Spleen (tissue), 7 donors: Measurements from ENCODE around the gene KPRP.

Source experiments
- POLR2A ChIP-seq, 3 donors: fragments of 450-650 bp; IDR thresholded peaks; one replicate each; pipeline ENCODE4 v1.5.1; 2017; ENCODE audit warnings: antibody characterized with exemption in 3 of 3, mild to moderate bottlenecking in 1 of 3
- POLR2AphosphoS5 ChIP-seq, 3 donors: sonication (generic); formaldehyde crosslinking; IDR thresholded peaks; one replicate each; pipeline ENCODE4 v1.5.1; 2017; ENCODE audit warnings: antibody characterized with exemption in 3 of 3
- TF ChIP-seq, protein P1 (sequence below), 11 experiments: fragments of 200-600 bp in 7 of 11; fragments of 450-650 bp in 4 of 11; sonication (generic) in 4 of 11; IDR thresholded peaks in 8 of 11; conservative IDR thresholded peaks in 3 of 11; 1 replicate in 7 of 11; 2 replicates in 4 of 11; pipeline versions ENCODE4 v1.4.0 to v1.8.0; 2016 to 2021; ENCODE audit warnings: antibody characterized with exemption in 11 of 11, inconsistent platforms in 4 of 11, mild to moderate bottlenecking in 1 of 11
- donor health status: DM: no; HTN: no; CAD: no; lungs with moderate emphysema.
- donor health status: DM: no; HTN: no; CAD: no.
- donor health status: DM: no; HTN: no; CAD: no.

DNA sequence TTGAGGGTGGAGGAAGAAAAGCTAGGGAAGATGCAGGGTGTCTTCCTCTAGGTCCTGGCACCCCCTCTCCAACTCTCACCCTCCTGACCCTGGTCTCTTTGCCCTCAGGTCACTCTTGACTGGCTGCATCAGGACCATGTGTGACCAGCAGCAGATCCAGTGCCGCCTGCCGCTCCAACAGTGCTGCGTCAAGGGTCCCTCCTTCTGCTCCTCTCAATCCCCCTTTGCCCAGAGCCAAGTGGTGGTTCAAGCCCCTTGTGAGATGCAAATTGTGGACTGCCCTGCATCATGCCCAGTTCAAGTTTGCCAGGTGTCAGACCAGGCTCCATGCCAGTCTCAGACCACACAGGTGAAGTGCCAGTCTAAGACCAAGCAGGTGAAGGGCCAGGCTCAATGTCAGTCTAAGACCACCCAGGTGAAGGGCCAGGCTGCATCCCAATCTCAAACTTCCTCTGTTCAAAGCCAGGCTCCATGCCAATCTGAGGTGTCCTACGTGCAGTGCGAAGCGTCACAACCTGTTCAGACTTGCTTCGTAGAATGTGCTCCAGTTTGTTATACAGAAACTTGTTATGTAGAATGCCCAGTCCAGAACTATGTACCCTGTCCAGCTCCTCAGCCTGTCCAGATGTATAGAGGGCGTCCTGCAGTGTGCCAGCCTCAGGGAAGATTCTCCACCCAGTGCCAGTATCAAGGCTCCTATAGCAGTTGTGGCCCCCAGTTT is 1.8 kb downstream of the KPRP start:
- TF ChIP-seq, protein P1, sequence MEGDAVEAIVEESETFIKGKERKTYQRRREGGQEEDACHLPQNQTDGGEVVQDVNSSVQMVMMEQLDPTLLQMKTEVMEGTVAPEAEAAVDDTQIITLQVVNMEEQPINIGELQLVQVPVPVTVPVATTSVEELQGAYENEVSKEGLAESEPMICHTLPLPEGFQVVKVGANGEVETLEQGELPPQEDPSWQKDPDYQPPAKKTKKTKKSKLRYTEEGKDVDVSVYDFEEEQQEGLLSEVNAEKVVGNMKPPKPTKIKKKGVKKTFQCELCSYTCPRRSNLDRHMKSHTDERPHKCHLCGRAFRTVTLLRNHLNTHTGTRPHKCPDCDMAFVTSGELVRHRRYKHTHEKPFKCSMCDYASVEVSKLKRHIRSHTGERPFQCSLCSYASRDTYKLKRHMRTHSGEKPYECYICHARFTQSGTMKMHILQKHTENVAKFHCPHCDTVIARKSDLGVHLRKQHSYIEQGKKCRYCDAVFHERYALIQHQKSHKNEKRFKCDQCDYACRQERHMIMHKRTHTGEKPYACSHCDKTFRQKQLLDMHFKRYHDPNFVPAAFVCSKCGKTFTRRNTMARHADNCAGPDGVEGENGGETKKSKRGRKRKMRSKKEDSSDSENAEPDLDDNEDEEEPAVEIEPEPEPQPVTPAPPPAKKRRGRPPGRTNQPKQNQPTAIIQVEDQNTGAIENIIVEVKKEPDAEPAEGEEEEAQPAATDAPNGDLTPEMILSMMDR (IDR thresholded peaks at IDR 0.05 in 8 of 11, conservative IDR thresholded peaks at IDR 0.05 in 3 of 11), result no peak
- TF ChIP-seq POLR2AphosphoS5 (IDR thresholded peaks at IDR 0.05) (no peak), POLR2A (IDR thresholded peaks at IDR 0.05) (no peak)
